HepG2 (cell line): ENCODE measurements around the gene PELO. TPM values are rescaled to one million over a fixed set of nuclear protein-coding genes. Genes with fewer than 3 reads are reported as not detected.

Experiments
- ARID2 ChIP-seq: sonication (generic); formaldehyde crosslinking; IDR thresholded peaks from 2 replicates; pipeline ENCODE4 v1.8.1; 2022; ENCODE audit warnings: mild to moderate bottlenecking, missing genetic modification reagents, borderline replicate concordance
- DNMT3B ChIP-seq: conservative IDR thresholded peaks from 2 replicates; pipeline ENCODE4 v1.6.1; 2016; ENCODE audit warnings: missing biosample characterization, control low read depth
- ETS1 ChIP-seq: sonication (generic); formaldehyde crosslinking; IDR thresholded peaks from 2 replicates; pipeline ENCODE4 v1.4.0; 2020; ENCODE audit warnings: missing genetic modification reagents
- FUBP1 ChIP-seq: sonication (generic); formaldehyde crosslinking; IDR thresholded peaks from 2 replicates; pipeline ENCODE4 v1.5.1; 2020; ENCODE audit warnings: missing genetic modification reagents, mild to moderate bottlenecking, borderline replicate concordance
- HDAC2 ChIP-seq: sonication (generic); formaldehyde crosslinking; IDR thresholded peaks from 2 replicates; pipeline ENCODE4 v1.4.0; 2020; ENCODE audit warnings: missing genetic modification reagents
- HOMEZ ChIP-seq: IDR thresholded peaks from 2 replicates; pipeline ENCODE4 v1.6.1; 2016; ENCODE audit warnings: low read depth
- KDM2A ChIP-seq: sonication (generic); formaldehyde crosslinking; IDR thresholded peaks from 2 replicates; pipeline ENCODE4 v1.4.0; 2020; ENCODE audit warnings: low read depth, missing genetic modification reagents, borderline replicate concordance
- PHF8 ChIP-seq: sonication (generic); formaldehyde crosslinking; IDR thresholded peaks from 2 replicates; pipeline ENCODE4 v1.5.0; 2020; ENCODE audit warnings: missing genetic modification reagents
- PRDM10 ChIP-seq: sonication (generic); formaldehyde crosslinking; IDR thresholded peaks from 2 replicates; pipeline ENCODE4 v1.4.0; 2020; ENCODE audit warnings: low read depth, missing genetic modification reagents
- REPIN1 ChIP-seq: sonication (generic); formaldehyde crosslinking; IDR thresholded peaks from 2 replicates; pipeline ENCODE4 v1.8.0; 2022; ENCODE audit warnings: missing genetic modification reagents, low read depth, mild to moderate bottlenecking, borderline replicate concordance
- SOX5 ChIP-seq: IDR thresholded peaks from 2 replicates; pipeline ENCODE4 v1.6.1; 2016; ENCODE audit warnings: borderline replicate concordance
- ZFP91 ChIP-seq: sonication (generic); formaldehyde crosslinking; IDR thresholded peaks from 2 replicates; pipeline ENCODE4 v1.9.0; 2022; ENCODE audit warnings: missing genetic modification reagents, mild to moderate bottlenecking, borderline replicate concordance
- ZNF264 ChIP-seq: sonication (generic); formaldehyde crosslinking; IDR thresholded peaks from 2 replicates; pipeline ENCODE4 v1.4.0; 2020; ENCODE audit warnings: missing genetic modification reagents
- ZNF367 ChIP-seq: sonication (generic); formaldehyde crosslinking; IDR thresholded peaks from 2 replicates; pipeline ENCODE4 v1.4.0; 2020; ENCODE audit warnings: missing genetic modification reagents, borderline replicate concordance
- ZNF501 ChIP-seq: sonication (generic); formaldehyde crosslinking; IDR thresholded peaks from 2 replicates; pipeline ENCODE4 v1.5.1; 2020; ENCODE audit warnings: mild to moderate bottlenecking, moderate library complexity, missing genetic modification reagents
- ZNF580 ChIP-seq: IDR thresholded peaks from 2 replicates; pipeline ENCODE4 v1.6.1; 2016; ENCODE audit warnings: low read depth, borderline replicate concordance
- ZNF619 ChIP-seq: sonication (generic); formaldehyde crosslinking; IDR thresholded peaks from 2 replicates; pipeline ENCODE4 v1.4.0; 2020; ENCODE audit warnings: mild to moderate bottlenecking, missing genetic modification reagents
- polyA plus RNA-seq, 8 experiments: library from polyadenylated mRNA; depleted of rRNA in 3 of 8; stranded (reverse) in 7 of 8; unstranded in 1 of 8; fragments of >200 nt; fragmentation: Illumina TruSeq in 4 of 8; extraction: Trizol in 4 of 8; gene quantifications; 2 replicates each; pipeline versions ENCODE4 v1.2.1 to v1.2.3, GENCODE V29; 2011 to 2016; ENCODE audit warnings: low read depth in 4 of 8, missing spikeins in 1 of 8, mixed read lengths in 1 of 8; ENCODE audit not compliant: insufficient read depth in 1 of 8
- total RNA-seq, 5 experiments: library from RNA; depleted of rRNA; stranded (reverse); fragments of >200 nt; fragmentation: Illumina TruSeq; extraction: Trizol; gene quantifications; 2 replicates each; pipeline ENCODE4 v1.2.3, GENCODE V29; 2016; ENCODE audit warnings: low read depth in 1 of 5

PELO gene
- total and polyA plus RNA-seq, 2 of the 13 experiments (the other 11 are each of a cell fraction or from before 2014, with no cell fraction given) = 19.0 to 23.9 TPM

GRCh38 chr5:52799983-52800393 is 12.3 kb downstream of the PELO start (continued):
- peak; percentile 74 for TF ChIP-seq ZFP91 (CRISPR knock-in tag)
- TF ChIP-seq FUBP1 (CRISPR knock-in tag) = peak; percentile 46; the same call in 1 of the 2 replicates
- peak; percentile 48; the same call in 1 of the 2 replicates for TF ChIP-seq REPIN1 (CRISPR knock-in tag)
- TF ChIP-seq DNMT3B (CRISPR knock-in tag) = no peak
- peak; percentile 69; the same call in 1 of the 2 replicates for TF ChIP-seq ZNF501 (CRISPR knock-in tag)
- TF ChIP-seq HOMEZ (CRISPR knock-in tag) = peak; percentile 22; the same call in 1 of the 2 replicates
- TF ChIP-seq ZNF264 (CRISPR knock-in tag) = no peak
- TF ChIP-seq SOX5 (CRISPR knock-in tag) = no peak; the same call in 1 of the 2 replicates
- TF ChIP-seq PHF8 = peak; percentile 67; the same call in 1 of the 2 replicates
- no peak for TF ChIP-seq ETS1 (CRISPR knock-in tag)
- TF ChIP-seq ARID2 = no peak; the same call in 1 of the 2 replicates
- peak; percentile 79 for TF ChIP-seq KDM2A (CRISPR knock-in tag)
- peak; percentile 42; the same call in 1 of the 2 replicates for TF ChIP-seq ZNF580
- 0 out of 2 replicates have a peak, but pooled peaks have one; percentile 48 for TF ChIP-seq PRDM10 (CRISPR knock-in tag)
- TF ChIP-seq ZNF367 = 0 out of 2 replicates have a peak, but pooled peaks have one; percentile 74
- TF ChIP-seq HDAC2 = peak; percentile 49; the same call in 1 of the 2 replicates
- TF ChIP-seq ZNF619 (CRISPR knock-in tag) = no peak
